Panc1 (cell line): ENCODE results near the gene FARP2.

ENCODE experiments used
- POLR2AphosphoS5 ChIP-seq: IDR thresholded peaks from 2 replicates; pipeline ENCODE4 v1.6.1; 2012; ENCODE audit warnings: mild to moderate bottlenecking, low read depth, low read length, moderate library complexity
- REST ChIP-seq, 2 experiments: IDR thresholded peaks; 2 replicates each; pipeline ENCODE4 v1.6.1; 2011 to 2012; ENCODE audit warnings: low read depth in 2 of 2, control low read depth in 1 of 2, low read length in 1 of 2, mild to moderate bottlenecking in 1 of 2, moderate library complexity in 1 of 2; ENCODE audit not compliant: insufficient read depth in 1 of 2
- SIN3A ChIP-seq: IDR thresholded peaks from 2 replicates; pipeline ENCODE4 v1.6.1; 2012; ENCODE audit warnings: low read depth, mild to moderate bottlenecking, low read length, moderate library complexity, borderline replicate concordance; ENCODE audit not compliant: insufficient read depth
- TF ChIP-seq, protein P1 (sequence below): fragments of 450-650 bp; IDR thresholded peaks from 2 replicates; pipeline ENCODE4 v1.5.1; 2017; ENCODE audit warnings: mild to moderate bottlenecking

- TF ChIP-seq, protein P1, sequence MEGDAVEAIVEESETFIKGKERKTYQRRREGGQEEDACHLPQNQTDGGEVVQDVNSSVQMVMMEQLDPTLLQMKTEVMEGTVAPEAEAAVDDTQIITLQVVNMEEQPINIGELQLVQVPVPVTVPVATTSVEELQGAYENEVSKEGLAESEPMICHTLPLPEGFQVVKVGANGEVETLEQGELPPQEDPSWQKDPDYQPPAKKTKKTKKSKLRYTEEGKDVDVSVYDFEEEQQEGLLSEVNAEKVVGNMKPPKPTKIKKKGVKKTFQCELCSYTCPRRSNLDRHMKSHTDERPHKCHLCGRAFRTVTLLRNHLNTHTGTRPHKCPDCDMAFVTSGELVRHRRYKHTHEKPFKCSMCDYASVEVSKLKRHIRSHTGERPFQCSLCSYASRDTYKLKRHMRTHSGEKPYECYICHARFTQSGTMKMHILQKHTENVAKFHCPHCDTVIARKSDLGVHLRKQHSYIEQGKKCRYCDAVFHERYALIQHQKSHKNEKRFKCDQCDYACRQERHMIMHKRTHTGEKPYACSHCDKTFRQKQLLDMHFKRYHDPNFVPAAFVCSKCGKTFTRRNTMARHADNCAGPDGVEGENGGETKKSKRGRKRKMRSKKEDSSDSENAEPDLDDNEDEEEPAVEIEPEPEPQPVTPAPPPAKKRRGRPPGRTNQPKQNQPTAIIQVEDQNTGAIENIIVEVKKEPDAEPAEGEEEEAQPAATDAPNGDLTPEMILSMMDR: no peak
- TF ChIP-seq REST (IDR thresholded peaks at IDR 0.05; ENCODE audit: insufficient read depth in 1 of 2, low read depth in 2 of 2, low read length in 1 of 2) (no peak), SIN3A (no peak), POLR2AphosphoS5 (no peak)
Observed at GRCh38 chr2:241376808-241377207, 20.7 kb downstream of the FARP2 start.
